Endothelial cell (in vitro differentiated cells): ENCODE data around the gene CLHC1. TPM values are rescaled to one million over a fixed set of nuclear protein-coding genes. Genes with fewer than 3 reads are reported as not detected.
"Not testable (repeated sequence)": the region's sequence is repeated elsewhere in the genome, so short reads cannot be mapped to it uniquely, and the experiment has no call there.

Source experiments
- DNase-seq: peaks from one replicate; pipeline ENCODE4 v3.0.0; 2021; ENCODE audit warnings: low spot score
- H3K27ac Mint-ChIP-seq: one replicate; pipeline ENCODE4 v1.8.0; 2021; ENCODE audit warnings: mixed read lengths, inconsistent platforms; ENCODE audit not compliant: unreplicated experiment
- H3K27me3 Mint-ChIP-seq: one replicate; pipeline ENCODE4 v1.8.0; 2021; ENCODE audit warnings: mild to moderate bottlenecking, moderate library complexity, mixed read lengths, inconsistent platforms; ENCODE audit not compliant: unreplicated experiment
- H3K36me3 Mint-ChIP-seq: one replicate; pipeline ENCODE4 v1.8.0; 2021; ENCODE audit warnings: mild to moderate bottlenecking, low read depth, mixed read lengths, inconsistent platforms; ENCODE audit not compliant: unreplicated experiment
- H3K4me1 Mint-ChIP-seq: one replicate; pipeline ENCODE4 v1.8.0; 2021; ENCODE audit warnings: mild to moderate bottlenecking, mixed read lengths, inconsistent platforms; ENCODE audit not compliant: unreplicated experiment
- H3K4me3 Mint-ChIP-seq: one replicate; pipeline ENCODE4 v1.8.0; 2021; ENCODE audit warnings: mild to moderate bottlenecking, mixed read lengths, inconsistent platforms; ENCODE audit not compliant: unreplicated experiment
- H3K9me3 Mint-ChIP-seq: one replicate; pipeline ENCODE4 v1.8.0; 2021; ENCODE audit warnings: mixed read lengths, inconsistent platforms; ENCODE audit not compliant: unreplicated experiment
- total RNA-seq: library from RNA; stranded (reverse); fragmentation: NEBNext Ultra II Directional; extraction: Animal tissue kit (Norgen Biotek cat#: 25700); gene quantifications from one replicate; pipeline ENCODE4 v1.2.1, GENCODE V29; 2021; ENCODE audit not compliant: unreplicated experiment
- TF ChIP-seq, protein P1 (sequence below): fragments of 200-600 bp; sonication (generic); IDR thresholded peaks from one replicate; pipeline ENCODE4 v1.5.0; 2021; ENCODE audit warnings: antibody characterized with exemption; ENCODE audit not compliant: unreplicated experiment

The CLHC1 gene
- total RNA-seq, 1 donor from 2014 or later, result 20.2 TPM

DNA sequence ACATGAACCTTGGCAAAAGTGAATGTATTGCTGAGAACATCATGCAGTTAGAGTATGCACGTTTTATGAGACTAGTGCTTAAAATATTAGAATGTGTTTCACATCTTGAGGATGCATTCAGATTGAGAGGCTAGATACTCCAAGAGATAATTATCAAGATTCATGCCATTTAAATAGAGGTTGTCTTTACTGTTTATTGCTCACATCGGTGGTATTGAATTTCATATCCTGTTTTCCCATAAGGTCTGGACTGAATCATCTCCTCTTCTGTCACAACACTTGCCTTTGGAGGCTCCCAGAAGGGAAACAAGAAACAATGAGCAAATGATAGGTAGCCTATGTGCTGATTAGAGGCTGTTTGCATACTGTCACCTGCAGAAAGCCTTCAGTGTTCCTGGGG lies 83.8 kb downstream of the CLHC1 start:
- Mint-ChIP-seq H3K27ac (peak overlapping the region; percentile 62), H3K36me3 (peaks cover 4% of the 10 kb centered on the region), H3K4me3 (no peak overlapping the region)

DNA sequence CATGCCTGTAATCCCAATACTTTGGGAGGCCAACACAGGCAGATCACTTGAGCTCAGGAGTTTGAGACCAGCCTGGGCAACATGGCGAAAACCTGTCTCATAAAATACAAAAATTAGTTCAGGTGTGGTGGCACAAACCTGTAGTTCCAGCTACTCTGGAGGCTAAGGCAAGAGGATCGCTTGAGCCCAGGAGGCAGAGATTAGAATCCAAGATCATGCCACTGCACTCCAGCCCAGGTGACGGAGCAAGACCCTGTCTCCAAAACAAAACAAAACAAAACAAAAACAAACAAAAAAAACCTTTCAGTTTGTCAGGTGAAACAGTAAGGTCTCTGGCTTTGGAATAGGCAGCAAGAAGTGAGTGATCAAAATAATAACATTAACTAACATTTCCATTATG lies 84.6 kb downstream of the CLHC1 start:
- Mint-ChIP-seq H3K4me1 (peaks cover 25% of the 10 kb centered on the region), H3K27ac (no peak overlapping the region), H3K36me3 (peaks cover 4% of the 10 kb centered on the region), H3K27me3 (peaks cover 6% of the 10 kb centered on the region), H3K9me3 (no peaks in the 10 kb centered on the region), H3K4me3 (no peak overlapping the region)
- DNase-seq, result no peak
- TF ChIP-seq, protein P1, sequence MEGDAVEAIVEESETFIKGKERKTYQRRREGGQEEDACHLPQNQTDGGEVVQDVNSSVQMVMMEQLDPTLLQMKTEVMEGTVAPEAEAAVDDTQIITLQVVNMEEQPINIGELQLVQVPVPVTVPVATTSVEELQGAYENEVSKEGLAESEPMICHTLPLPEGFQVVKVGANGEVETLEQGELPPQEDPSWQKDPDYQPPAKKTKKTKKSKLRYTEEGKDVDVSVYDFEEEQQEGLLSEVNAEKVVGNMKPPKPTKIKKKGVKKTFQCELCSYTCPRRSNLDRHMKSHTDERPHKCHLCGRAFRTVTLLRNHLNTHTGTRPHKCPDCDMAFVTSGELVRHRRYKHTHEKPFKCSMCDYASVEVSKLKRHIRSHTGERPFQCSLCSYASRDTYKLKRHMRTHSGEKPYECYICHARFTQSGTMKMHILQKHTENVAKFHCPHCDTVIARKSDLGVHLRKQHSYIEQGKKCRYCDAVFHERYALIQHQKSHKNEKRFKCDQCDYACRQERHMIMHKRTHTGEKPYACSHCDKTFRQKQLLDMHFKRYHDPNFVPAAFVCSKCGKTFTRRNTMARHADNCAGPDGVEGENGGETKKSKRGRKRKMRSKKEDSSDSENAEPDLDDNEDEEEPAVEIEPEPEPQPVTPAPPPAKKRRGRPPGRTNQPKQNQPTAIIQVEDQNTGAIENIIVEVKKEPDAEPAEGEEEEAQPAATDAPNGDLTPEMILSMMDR, result no peak

More for the DNA sequence above, 83.8 kb downstream of the CLHC1 start:
- TF ChIP-seq, protein P1, result no peak
- Mint-ChIP-seq H3K9me3 (no peaks in the 10 kb centered on the region), H3K4me1 (peaks cover 25% of the 10 kb centered on the region), H3K27me3 (peaks cover 6% of the 10 kb centered on the region)
- no peak for DNase-seq

DNA sequence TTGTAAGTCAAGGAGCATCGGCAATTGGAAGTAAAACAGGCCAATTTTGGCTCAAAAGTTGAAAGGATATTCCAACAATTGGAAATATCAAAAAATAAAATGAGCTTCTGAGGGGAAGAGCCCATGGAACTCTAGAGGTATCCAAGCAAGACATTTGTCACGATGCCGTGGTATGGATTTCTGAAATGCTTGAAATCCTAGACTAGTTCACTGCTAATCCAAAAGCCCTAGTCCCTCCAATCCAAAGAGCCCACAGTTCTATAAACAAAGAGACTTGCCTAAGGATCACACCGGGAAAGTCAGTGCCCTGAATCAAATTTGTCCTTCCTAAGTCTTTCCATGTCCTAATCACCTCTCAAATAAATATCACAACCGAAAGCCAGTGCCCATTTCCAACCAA lies 85.1 kb downstream of the CLHC1 start:
- no peaks in the 10 kb centered on the region for H3K9me3 Mint-ChIP-seq
- no peak overlapping the region for H3K27ac Mint-ChIP-seq
- TF ChIP-seq, protein P1, result no peak
- H3K27me3 Mint-ChIP-seq, result peaks cover 6% of the 10 kb centered on the region
- no peak for DNase-seq
- peaks cover 4% of the 10 kb centered on the region for H3K36me3 Mint-ChIP-seq
- H3K4me3 Mint-ChIP-seq, result no peak overlapping the region
- H3K4me1 Mint-ChIP-seq, result peaks cover 29% of the 10 kb centered on the region

DNA sequence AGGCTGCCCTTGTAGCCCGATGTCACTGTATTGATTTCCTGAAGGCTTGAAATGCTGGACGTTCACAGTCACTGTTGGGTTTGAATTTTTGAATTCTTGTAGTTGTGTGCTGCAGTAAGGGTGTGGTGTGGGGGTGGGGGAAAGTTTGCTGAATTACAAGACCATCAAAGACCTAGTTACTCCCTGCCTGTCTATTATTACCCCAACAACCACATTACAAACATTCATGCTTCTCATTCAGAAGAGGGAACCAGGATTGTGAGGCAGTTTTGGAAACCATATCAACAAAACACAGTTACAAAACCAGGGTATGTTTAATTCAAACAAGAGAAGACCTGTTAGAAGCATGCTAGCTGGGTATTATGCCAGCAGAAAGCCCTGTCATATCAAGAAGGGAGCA lies 85.8 kb downstream of the CLHC1 start:
- no peak overlapping the region for H3K27ac Mint-ChIP-seq
- H3K36me3 Mint-ChIP-seq, result peaks cover 4% of the 10 kb centered on the region
- no peak for DNase-seq
- H3K4me1 Mint-ChIP-seq, result peaks cover 30% of the 10 kb centered on the region
- H3K27me3 Mint-ChIP-seq, result peaks cover 5% of the 10 kb centered on the region
- H3K9me3 Mint-ChIP-seq, result no peaks in the 10 kb centered on the region
- H3K4me3 Mint-ChIP-seq, result no peak overlapping the region
- TF ChIP-seq, protein P1, result no peak

DNA sequence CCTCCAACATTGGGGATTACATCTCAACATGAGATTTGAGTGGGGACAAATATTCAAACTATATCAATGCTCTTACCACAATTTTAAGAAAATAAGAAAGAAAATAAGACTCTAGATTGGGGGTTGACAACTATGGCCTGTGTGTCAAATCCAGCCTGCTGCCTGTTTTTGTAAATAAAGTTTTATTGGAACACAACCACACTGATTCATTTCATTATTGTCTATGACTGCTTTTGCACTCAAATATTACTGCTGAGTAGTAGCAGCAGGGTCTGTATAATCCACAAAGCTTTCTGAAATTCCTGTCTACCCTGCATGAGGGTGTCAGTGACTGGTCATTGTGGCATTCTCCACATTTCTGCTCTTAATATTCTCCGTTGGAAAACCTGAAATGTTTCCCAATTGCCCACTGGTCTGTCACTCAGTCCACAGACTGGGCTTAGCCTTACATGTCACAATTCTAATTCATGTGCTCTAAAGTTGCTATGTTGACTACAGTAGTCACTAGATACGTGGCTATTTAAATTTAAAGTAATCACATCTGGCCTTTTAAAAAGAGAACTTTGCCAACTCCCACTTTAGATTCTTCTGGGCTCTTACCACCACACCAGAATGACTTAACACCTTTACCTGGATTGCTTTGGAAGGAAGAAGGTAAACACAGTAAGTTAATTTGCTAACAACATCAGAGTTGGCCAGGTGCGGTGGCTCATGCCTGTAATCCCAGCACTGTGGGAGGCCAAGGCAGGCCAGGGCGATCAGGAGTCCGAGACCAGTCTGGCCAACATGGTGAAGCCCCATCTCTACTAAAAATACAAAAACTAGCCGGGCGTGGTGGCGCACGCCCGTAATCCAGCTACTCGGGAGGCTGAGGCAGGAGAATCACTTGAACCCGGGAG lies 86.9 kb downstream of the CLHC1 start:
- Mint-ChIP-seq H3K27me3 (peaks cover 4% of the 10 kb centered on the region), H3K27ac (peak overlapping the region; percentile 52), H3K4me1 (peaks cover 33% of the 10 kb centered on the region), H3K9me3 (no peaks in the 10 kb centered on the region), H3K36me3 (peaks cover 4% of the 10 kb centered on the region), H3K4me3 (no peak overlapping the region)
- TF ChIP-seq, protein P1, result no peak
- no peak for DNase-seq

DNA sequence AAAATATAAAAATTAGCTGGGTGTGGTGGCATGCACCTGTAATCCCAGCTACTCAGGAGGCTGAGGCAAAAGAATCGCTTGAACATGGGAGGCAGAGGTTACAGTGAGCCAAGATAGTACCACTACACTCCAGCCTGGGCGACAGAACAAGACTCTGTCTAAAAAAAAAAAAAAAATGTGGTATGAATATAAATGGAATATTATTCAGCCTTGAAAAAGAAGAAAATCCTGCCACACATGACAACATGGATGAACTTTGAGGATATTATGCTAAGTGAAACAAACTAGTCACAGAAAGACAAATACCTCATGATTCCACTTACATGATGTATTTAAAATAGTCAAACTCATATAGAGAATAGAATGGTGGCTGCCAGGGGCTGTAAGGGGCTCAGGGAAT lies 88.4 kb downstream of the CLHC1 start:
- H3K36me3 Mint-ChIP-seq, H3K27me3 Mint-ChIP-seq, DNase-seq, H3K9me3 Mint-ChIP-seq, H3K4me3 Mint-ChIP-seq: not testable (repeated sequence)
- Mint-ChIP-seq H3K27ac (peak overlapping the region; percentile 36), H3K4me1 (peaks cover 22% of the 10 kb centered on the region)
